Activated T-cell treated with anti-CD3 and anti-CD28 coated beads, Interleukin-2, amount 50 U/mL, for 48 hours (primary cell): ENCODE data around the gene PRAC2.
A peak's percentile ranks its signal among the peaks of the same experiment; 100 is the strongest.

ENCODE experiments used
- DNase-seq, 2 experiments: peaks; one replicate each; pipeline ENCODE4 v3.0.0-alpha.2; 2020

Gene PRAC2

DNA sequence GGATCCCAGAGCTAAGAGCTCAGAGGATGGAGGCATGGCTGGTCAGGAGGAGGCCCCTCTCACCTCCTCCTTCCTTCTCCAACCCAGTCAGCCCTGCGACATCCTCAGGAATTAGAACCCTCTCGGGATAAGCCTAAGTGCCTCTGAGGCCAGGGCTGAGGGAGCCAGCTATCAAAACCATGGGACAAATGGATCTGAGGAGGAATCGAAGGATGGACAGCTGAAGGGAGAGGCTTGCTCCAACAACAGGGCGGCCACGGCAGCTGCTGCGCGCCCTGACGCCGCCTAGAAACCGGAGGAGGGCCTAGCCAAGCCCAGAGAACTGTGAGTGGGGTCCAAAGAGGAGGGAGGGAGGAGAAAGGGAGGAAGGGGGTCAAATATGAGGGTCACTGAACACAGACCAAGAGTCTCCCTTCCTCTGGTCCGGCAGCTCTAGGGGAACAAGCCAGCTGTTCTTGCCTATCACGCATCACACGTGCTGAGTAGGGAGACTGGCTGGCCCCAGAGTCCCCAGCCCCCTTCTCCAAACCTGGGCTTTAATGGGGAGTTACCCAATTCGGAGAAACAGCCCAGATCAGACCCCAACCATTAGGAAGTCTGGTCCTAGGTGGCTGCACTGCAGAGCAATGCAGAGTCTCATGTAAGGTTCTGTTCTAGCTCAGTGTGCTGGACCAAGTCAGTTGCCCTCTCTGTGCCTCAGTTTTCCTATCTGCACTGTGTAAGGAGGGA is 11.5 kb downstream of the PRAC2 start:
- no peak for DNase-seq

DNA sequence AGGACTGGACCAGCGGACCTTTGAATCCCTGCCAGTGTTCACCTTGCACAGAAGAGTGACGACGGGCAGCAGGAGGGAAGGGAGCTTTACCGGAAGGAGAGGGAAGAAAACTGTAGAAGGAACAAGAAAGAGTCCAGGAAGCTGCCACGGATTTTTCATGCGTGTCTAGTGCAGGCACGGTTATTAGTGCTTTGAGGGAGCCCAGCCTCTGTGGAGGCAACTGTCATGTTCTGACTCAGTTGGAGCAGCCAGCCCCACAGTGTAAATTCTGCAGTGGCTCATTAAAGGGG is 12.0 kb downstream of the PRAC2 start:
- DNase-seq = no peak

DNA sequence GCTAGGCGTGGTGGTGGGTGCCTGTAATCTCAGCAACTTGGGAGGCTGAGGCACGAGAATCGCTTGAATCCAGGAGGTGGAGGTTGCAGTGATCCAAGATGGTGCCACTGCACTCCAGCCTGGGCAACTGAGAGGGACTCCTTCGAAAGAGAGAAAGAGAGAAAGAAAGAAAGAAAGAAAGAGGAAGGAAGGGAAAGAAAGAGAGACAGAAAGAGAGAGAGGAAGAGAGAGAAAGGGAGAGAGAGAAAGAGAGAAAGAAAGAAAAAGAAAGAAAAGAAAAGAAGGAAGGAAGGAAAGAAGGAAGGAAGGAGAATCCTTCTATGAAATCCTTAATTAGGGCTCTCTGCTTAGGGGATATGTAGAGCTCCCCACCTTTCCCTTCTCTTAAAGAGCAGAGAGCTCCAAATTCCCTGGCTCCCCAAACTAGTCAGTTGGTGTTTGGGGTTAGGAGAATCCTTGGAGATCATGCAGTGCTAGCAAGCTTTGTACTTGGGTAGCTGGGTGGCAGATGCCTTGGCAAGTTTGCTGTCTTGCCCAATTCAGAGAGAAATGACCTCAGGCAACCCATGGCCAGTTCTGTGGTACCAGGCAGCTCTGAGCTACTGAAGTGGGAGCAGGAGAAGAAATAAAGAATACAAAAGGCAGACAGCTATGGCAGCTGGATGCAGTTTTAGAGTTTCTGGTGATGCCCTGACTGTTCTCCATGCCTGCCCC is 14.5 kb downstream of the PRAC2 start:
- DNase-seq = no peak

GRCh38 chr17:48738424-48738802 is 15.4 kb downstream of the PRAC2 start:
- no peak for DNase-seq

- DNase-seq = no peak
Measured at GRCh38 chr17:48738803-48739526, 16.0 kb downstream of the PRAC2 start.

GRCh38 chr17:48740537-48740936 is 17.6 kb downstream of the PRAC2 start:
- DNase-seq = no peak

DNA sequence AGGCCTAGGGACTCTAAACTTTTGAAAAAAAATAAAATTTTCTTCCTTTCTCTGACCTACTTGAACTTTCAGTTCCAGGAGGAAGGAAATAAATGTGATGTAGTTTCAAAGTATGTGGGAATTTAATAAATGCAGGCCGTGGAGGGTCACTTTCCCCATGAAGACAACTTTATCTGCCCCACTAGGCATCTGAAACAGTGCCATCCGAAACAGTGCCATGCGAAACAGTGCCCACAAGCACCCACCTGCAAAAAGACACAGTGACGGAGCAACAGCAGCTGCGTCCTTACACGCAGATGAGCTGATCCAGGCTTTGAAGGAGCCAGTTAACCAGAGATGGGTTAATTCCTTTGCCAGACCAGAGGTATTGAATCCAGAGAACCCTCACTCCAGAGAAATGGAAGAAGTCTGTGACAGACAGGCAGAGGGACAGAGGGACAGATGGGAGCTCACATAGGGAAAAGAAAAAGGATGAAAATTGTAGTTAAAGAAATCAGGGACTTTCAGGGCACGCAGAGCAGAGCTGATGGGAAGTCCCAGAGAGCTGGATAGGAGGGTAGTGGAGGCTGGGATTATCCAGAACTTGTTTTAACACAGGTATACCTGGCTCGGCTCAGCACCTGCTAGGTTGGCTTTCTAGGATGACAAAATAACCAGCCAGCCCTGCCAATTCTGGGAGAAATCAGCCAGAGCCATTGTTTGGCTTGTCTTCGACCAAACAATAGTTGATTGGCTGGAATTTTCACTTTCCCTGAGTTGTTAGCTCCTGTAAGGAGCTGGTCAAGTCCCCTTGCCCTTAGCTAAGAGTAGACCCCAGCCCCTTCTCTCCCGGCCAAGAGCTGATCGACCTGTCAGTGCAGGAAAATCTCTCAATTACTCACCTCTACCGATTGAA is 22.6 kb downstream of the PRAC2 start:
- DNase-seq = no peak

DNA sequence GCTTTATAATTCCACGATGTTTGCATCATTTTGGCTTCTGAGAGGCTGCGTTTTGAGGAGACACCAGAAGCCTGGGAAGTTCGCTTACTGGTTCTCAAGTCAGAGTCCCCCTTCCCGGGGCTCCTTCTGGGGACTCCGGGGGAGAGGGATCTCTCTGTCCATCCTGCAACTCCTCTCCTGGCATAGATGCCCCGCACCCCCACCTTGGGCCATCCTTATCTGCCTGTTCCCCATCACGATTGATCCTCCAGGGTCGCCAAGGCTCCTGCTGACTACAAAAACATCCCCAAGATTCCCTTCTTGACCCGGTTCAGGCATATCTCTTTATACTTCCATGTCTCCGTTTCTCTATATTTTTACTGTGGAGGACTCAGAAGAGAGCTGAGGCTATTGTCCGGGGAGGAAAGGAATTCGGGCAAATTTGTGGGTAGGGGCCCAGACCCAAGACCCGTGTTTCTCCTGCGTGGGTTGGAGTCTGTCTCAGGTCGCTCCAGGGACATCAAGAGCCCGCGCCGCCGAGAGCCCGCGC is 24.0 kb downstream of the PRAC2 start:
- DNase-seq = no peak

DNA sequence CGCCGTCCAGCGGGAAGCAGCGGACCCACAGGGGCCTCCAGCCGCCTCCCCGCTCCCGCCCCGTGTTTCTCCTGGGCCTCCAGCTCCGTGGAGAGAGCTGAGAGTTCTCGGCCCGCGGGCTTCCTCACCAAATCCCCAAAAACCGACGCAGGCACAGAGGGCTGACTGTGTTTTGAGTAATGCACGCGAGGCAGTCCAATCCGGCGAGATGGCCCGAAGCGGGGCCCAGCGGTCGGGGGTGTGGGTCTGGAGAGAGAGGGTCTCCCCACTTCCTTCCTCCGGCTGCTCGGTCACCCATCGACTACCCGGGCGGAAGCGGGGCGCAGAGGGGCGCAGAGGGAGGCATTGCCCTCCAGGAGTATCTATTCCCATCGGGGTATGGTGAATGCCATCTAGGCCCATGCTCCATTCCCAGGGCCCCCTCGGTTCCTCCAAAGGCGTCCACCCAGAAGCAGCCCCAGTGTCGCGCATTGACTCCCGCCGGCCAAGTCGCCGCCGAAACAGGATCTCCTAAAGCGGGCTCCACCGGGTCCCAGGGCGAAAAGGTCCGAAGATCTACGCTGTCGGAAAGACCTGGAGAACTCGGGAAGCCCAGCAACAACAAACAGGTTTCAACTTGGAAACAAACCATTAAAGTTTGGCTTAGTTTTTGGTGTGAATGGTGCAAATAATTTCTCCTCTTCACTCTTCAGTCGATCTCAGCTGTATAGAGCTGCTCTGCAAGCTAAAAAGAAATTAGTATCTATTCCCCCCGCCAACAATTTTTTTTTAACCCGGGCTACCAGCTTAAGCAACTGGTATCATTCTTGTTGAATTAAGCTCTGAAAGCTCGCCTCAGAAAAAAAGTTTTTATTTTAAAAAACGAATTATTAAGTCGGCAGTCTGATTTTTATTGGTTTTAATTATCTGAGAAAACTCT is 24.7 kb downstream of the PRAC2 start:
- DNase-seq = peak in 1 of 2 experiments; percentile 25

DNA sequence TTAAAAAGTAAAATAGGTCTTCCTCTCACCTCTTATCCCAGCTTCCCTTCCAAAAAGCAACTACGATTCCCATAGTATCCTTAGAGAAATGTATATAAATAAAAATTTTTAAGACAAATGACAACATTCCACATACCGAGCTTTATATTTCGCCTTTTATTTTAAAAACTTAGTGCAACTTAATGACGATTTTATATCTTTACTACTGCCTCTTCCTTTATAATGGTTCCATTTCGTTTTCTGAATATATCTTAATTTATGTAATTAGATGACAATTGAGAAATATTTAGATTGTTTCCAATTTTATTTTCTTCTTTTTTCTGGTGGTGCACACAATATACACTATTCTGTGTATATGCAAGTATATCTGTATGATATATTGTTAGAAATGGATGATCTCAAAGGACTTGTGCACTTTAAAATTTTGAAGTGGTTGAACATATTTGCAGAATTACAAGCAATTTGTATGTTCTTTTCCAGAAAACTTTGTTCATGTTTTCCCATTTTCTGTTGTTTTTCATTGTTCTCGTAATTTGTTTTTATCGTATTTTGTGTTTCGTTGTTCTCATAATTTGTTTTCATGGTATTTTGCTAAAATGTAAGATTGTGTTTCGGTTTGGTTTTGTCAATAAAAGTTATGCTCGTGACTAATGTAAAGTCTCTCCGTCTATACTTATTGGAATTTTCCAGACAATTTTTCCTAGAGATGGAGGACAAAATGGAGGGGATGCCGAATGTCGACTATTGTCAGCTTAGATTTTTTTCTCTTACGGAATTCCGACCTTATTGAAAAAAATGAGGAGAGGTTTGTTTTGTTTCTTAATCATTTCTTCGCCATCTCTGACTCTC is 26.0 kb downstream of the PRAC2 start:
- DNase-seq = no peak

DNA sequence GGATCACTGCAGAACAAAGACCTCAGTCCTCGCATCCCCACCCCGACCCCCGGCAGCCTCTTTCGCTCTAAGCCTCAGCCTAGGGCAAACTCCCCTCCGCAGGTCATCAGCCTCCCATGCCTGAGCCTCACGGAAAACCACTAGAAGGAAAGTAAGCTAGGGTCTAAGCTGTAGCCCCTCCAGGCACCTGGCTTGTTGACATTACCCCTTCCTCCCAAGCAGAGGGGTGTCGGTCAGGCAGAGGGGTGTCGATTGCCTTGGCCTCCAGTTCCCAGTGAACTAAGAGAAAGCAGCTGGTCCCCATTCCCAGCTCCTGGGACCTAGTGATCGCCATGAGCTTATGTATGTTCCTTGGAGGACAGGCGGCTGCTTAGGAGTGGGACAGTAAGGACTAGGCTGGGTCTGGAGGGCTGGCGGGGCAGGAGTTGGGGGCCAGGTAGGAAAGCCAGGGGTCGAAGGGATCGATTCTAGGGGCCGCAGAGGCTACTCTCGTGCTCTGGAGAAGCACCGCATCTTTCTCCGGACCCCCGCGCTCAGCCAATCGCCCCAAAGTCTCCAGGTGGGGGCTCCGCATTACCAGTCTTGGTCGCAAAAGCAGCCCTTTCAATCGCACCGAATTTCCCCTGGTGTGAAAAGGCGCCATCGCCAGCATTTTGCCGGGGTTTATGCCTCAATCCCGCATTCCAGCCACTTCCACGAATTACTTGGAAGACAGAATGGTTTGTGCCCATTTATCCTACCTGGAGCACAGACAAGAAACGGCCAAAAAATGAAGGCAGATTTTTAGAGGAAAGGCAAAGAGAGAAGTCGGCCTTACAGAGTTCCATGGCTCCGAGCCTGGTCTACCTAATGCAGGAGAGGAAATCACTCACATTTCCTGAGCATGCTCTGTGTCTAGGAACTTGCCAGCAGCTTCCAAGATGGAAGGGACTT is 26.9 kb downstream of the PRAC2 start:
- DNase-seq = no peak

- no peak for DNase-seq
Measured at GRCh38 chr17:48751172-48751571, 28.2 kb downstream of the PRAC2 start.

- DNase-seq = no peak
Measured at GRCh38 chr17:48751733-48752398, 28.9 kb downstream of the PRAC2 start.

GRCh38 chr17:48752399-48753288 is 29.7 kb downstream of the PRAC2 start:
- no peak for DNase-seq

- no peak for DNase-seq
Measured at GRCh38 chr17:48753794-48754499, 31.0 kb downstream of the PRAC2 start.

DNA sequence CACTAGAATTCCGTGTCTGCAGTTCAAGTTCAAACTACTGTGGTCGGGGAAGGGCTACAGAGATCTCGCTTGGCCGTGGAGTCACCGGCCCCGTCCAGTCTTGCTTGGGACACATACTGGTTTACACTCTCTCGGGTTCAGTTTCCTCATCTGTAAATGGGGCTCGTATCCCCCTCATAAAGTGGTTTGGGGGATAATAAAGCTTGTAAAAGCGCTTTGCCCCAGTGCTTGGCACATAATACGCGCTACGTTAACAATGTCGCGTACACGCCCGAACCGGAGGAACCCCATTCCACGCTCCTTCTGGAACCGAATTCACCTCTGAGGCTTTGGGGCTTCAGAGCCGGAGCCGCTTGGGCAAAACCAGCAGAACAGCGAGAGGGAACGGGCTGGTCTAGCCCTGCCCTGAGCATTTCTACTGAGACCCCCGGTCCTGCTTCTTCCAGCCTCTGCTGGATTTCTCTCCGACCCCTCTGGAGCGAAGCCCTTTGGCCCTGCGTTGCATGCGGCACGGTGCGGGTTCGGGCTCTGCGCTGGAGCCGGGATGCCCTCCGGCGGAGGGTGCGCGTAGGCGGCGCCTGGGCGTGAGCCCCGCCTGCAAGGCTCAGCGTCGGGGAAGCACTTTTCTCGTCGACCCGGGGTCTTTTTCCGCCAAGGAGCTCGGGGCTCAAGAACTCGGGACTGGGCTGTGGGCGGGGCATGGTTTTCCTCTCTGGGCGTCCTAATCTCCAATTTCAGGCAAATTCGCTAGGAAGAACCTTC is 31.7 kb downstream of the PRAC2 start:
- no peak for DNase-seq
